ENCODE measurements around the gene CXXC5. TPM values are rescaled to one million over a fixed set of nuclear protein-coding genes. Genes with fewer than 3 reads are reported as not detected.
A peak's percentile ranks its signal among the peaks of the same experiment; 100 is the strongest.

CXXC5 gene
- total RNA-seq, 1 donor from 2014 or later: 51.8 TPM

DNA sequence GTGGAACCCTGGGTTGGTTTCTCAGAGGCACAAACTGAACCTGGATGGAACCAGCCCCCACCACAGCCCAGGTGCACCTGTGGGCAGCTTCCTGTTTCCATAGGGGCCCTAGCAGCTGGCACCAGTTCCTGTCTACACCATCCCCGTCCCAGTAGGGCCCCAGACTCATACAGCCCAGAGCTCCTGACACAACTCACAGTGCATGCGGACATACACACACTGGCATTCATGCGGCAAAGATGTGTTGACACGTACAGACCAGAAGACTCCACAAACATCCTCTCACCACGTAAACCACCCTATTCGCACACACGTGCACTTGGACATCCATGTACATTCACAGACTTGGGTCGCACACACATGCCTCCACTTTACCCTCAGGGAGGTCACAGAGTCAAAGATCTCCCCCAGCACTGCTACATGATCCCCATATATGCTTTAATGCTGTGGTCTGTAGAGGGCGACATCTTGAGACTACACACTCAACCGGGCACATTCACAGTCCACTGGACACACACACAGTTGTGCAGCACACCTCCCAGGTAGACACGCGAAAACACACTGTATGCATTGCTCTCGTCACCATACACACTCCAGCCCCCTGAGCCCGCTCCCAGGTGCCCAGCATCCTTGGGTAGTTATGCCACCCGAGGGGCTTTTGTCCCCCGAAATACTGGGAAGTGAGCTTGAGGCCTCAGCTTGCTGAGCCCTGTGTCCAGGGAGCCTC is 22.4 kb downstream of the CXXC5 start:
- intact Hi-C loops (cut with DNase I): no loop called here
- H3K4me3 ChIP-seq: no peak overlapping the region
- H3K9me3 ChIP-seq: no peaks in the 10 kb centered on the region
- H3K27me3 ChIP-seq: no peaks in the 10 kb centered on the region
- no peaks in the 10 kb centered on the region for H3K36me3 ChIP-seq
- DNase-seq (ENCODE audit: extremely low spot score in 2 of 2): no peak
- TF ChIP-seq, protein P1, sequence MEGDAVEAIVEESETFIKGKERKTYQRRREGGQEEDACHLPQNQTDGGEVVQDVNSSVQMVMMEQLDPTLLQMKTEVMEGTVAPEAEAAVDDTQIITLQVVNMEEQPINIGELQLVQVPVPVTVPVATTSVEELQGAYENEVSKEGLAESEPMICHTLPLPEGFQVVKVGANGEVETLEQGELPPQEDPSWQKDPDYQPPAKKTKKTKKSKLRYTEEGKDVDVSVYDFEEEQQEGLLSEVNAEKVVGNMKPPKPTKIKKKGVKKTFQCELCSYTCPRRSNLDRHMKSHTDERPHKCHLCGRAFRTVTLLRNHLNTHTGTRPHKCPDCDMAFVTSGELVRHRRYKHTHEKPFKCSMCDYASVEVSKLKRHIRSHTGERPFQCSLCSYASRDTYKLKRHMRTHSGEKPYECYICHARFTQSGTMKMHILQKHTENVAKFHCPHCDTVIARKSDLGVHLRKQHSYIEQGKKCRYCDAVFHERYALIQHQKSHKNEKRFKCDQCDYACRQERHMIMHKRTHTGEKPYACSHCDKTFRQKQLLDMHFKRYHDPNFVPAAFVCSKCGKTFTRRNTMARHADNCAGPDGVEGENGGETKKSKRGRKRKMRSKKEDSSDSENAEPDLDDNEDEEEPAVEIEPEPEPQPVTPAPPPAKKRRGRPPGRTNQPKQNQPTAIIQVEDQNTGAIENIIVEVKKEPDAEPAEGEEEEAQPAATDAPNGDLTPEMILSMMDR (IDR thresholded peaks at IDR 0.05): no peak
- TF ChIP-seq POLR2AphosphoS5 (IDR thresholded peaks at IDR 0.05; ENCODE audit: insufficient read depth in 1 of 2, low read depth in 1 of 2) (no peak), POLR2A (IDR thresholded peaks at IDR 0.05) (no peak)
- peak overlapping the region; percentile 95 for H3K27ac ChIP-seq
- peaks cover 95% of the 10 kb centered on the region for H3K4me1 ChIP-seq

DNA sequence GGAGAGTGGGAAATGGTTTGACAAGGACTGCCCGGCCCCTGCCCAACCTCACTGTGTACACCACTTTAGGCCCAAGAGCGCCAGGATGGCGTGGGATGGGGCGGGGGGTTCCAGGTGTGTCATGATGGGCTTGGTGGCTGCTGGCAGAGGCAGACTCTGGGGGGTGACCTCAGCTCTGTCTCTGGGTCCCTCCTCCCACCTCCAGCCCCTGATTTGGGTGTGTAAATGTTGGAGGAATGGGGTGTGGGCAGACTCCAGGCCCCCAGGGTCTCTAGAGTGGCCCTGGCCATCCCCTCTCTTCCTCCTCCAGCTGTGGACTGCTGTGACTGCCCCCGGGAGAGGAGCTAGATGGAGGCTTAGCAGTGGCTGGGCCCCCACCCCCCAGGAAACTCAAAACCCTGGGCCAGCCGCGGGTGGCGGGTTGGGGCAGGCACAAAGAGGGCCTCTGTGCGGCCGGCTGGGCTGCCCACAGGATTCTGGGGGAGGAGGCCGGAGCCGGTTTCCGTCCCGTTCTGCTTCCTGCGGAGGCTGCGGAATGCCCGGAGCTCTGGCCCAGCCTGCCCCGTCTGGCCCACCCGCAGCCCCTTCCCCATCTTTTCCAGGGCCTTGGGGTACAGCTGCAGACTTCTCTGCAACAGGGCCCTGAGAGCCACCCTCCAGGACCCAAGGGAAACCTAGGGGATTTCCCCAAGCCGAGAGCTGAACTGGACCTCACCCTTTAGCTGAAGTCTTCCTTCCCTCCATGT is 23.1 kb downstream of the CXXC5 start:
- peaks cover 92% of the 10 kb centered on the region for H3K4me1 ChIP-seq
- peak overlapping the region; percentile 68 for H3K27ac ChIP-seq
- intact Hi-C loops (cut with DNase I): no loop called here
- TF ChIP-seq POLR2AphosphoS5 (IDR thresholded peaks at IDR 0.05; ENCODE audit: insufficient read depth in 1 of 2, low read depth in 1 of 2) (peak in 1 of 2 donors; percentile 18), POLR2A (IDR thresholded peaks at IDR 0.05) (no peak)
- TF ChIP-seq, protein P1 (IDR thresholded peaks at IDR 0.05): no peak
- H3K27me3 ChIP-seq: no peaks in the 10 kb centered on the region
- H3K9me3 ChIP-seq: no peaks in the 10 kb centered on the region
- DNase-seq (ENCODE audit: extremely low spot score in 2 of 2): no peak
- H3K4me3 ChIP-seq: peak overlapping the region in 1 of 2 donors; percentile 15
- H3K36me3 ChIP-seq: no peaks in the 10 kb centered on the region

DNA sequence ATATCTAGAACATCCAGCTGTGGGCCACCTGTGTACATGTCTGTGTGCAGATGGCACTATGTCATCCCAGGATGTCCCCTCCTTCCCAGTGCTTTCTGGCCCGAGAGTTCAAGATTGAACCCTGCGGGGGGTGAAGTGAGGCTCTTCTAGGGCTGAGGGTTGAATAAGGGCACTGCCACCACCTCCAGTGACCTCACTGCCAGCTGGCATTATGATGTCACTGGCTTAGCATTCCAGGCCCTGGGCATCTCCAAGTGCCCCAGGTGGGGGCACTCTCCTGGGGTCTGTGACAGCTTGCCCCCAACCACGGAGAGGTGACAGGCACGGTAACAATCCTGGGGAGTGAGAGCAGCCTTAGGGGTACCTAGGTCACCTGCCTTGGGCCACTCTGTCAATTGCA is 27.1 kb downstream of the CXXC5 start:
- intact Hi-C loops (cut with DNase I): no loop called here
- H3K4me1 ChIP-seq: peaks cover 85% of the 10 kb centered on the region
- H3K27ac ChIP-seq: no peak overlapping the region
- H3K4me3 ChIP-seq: no peak overlapping the region
- no peaks in the 10 kb centered on the region for H3K27me3 ChIP-seq
- TF ChIP-seq, protein P1 (IDR thresholded peaks at IDR 0.05): no peak
- TF ChIP-seq POLR2A (IDR thresholded peaks at IDR 0.05) (no peak), POLR2AphosphoS5 (IDR thresholded peaks at IDR 0.05; ENCODE audit: insufficient read depth in 1 of 2, low read depth in 1 of 2) (no peak)
- DNase-seq (ENCODE audit: extremely low spot score in 2 of 2): no peak
- H3K9me3 ChIP-seq: no peaks in the 10 kb centered on the region
- H3K36me3 ChIP-seq: no peaks in the 10 kb centered on the region

DNA sequence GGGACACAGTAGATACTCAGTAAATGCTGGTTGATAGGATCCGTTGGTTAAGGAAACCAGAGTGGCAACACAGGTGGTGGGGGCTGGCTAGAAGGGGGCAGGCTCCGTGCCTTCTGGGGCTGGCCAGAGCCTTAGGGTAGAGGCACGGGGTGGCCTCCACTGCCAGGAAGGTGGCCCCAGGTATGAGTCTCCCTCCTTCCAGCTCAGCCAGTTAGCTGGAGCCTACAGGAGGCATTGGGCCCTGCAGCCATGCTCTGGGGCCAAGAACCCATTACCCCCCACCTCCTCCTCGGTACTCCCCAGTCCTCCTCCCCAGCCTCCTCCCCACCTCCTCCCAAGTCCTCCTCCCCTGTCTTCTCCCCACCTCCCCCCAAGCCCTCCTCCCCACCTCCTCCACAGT is 27.7 kb downstream of the CXXC5 start:
- Histone ChIP-seq H3K36me3 (no peaks in the 10 kb centered on the region), H3K4me3 (no peak overlapping the region), H3K4me1 (peaks cover 79% of the 10 kb centered on the region), H3K27ac (no peak overlapping the region), H3K27me3 (no peaks in the 10 kb centered on the region), H3K9me3 (no peaks in the 10 kb centered on the region)
- no peak for TF ChIP-seq POLR2A (IDR thresholded peaks at IDR 0.05)
- no peak for TF ChIP-seq POLR2AphosphoS5 (IDR thresholded peaks at IDR 0.05; ENCODE audit: insufficient read depth in 1 of 2, low read depth in 1 of 2)
- TF ChIP-seq, protein P1 (IDR thresholded peaks at IDR 0.05): no peak
- intact Hi-C loops (cut with DNase I): no loop called here
- no peak for DNase-seq (ENCODE audit: extremely low spot score in 2 of 2)

DNA sequence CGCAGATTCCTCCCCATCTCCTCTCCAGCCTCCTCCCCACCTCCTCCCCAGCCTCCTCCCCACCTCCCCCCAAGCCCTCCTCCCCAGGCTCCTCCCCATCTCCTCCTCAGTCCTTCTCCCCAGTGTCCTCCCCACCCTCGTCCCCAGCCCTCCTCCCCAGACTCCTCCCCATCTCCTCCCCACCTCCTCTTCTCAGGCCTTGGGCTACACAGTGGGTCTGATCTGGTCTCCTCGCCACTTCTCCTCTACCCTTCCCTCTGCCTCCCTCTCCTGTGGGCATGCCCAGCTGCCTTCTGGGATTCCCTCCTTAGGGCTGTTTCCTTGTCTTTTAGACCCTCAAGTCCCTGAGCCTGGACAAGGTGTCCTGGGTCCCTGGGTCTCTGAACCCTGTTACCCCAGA is 28.3 kb downstream of the CXXC5 start:
- peaks cover 73% of the 10 kb centered on the region for H3K4me1 ChIP-seq
- H3K27me3 ChIP-seq: no peaks in the 10 kb centered on the region
- H3K36me3 ChIP-seq: no peaks in the 10 kb centered on the region
- H3K9me3 ChIP-seq: no peaks in the 10 kb centered on the region
- TF ChIP-seq, protein P1 (IDR thresholded peaks at IDR 0.05): no peak
- TF ChIP-seq POLR2AphosphoS5 (IDR thresholded peaks at IDR 0.05; ENCODE audit: insufficient read depth in 1 of 2, low read depth in 1 of 2) (no peak), POLR2A (IDR thresholded peaks at IDR 0.05) (no peak)
- no peak overlapping the region for H3K4me3 ChIP-seq
- intact Hi-C loops (cut with DNase I): no loop called here
- peak overlapping the region; percentile 59 for H3K27ac ChIP-seq
- no peak for DNase-seq (ENCODE audit: extremely low spot score in 2 of 2)
